Endodermal cell (in vitro differentiated cells): ENCODE data around the gene NACC2. TPM values are rescaled to one million over a fixed set of nuclear protein-coding genes. Genes with fewer than 3 reads are reported as not detected.

ENCODE experiments used
- DNase-seq: peaks from one replicate; pipeline ENCODE4 v3.0.0-alpha.2; 2017
- H3K27ac ChIP-seq: 2 replicates; pipeline ENCODE4 v1.5.1; 2013; ENCODE audit warnings: mild to moderate bottlenecking, low read depth, low read length, moderate library complexity
- H3K27me3 ChIP-seq: 2 replicates; pipeline ENCODE4 v1.6.1; 2013; ENCODE audit warnings: mild to moderate bottlenecking, low read length, moderate library complexity; ENCODE audit not compliant: insufficient read depth, control insufficient read depth, poor library complexity, severe bottlenecking
- H3K36me3 ChIP-seq: 2 replicates; pipeline ENCODE4 v1.7.0; 2013; ENCODE audit warnings: mild to moderate bottlenecking, low read length, moderate library complexity; ENCODE audit not compliant: control insufficient read depth, insufficient read depth
- H3K4me1 ChIP-seq: one replicate; pipeline ENCODE4 v1.7.0; 2013; ENCODE audit warnings: low read length; ENCODE audit not compliant: control insufficient read depth, insufficient read depth
- H3K4me3 ChIP-seq: 2 replicates; pipeline ENCODE4 v1.5.1; 2013; ENCODE audit warnings: mild to moderate bottlenecking, low read length, moderate library complexity
- H3K9ac ChIP-seq: 2 replicates; pipeline ENCODE4 v1.6.1; 2013; ENCODE audit warnings: mild to moderate bottlenecking, low read length, moderate library complexity; ENCODE audit not compliant: poor library complexity, severe bottlenecking; ENCODE audit errors: extremely low read depth
- H3K9me3 ChIP-seq: 2 replicates; pipeline ENCODE4 v1.6.1; 2013; ENCODE audit warnings: mild to moderate bottlenecking, low read length, moderate library complexity; ENCODE audit not compliant: control insufficient read depth
- H3K27ac Mint-ChIP-seq: 2 replicates; pipeline ENCODE4 v1.8.0; 2020; ENCODE audit warnings: mixed read lengths
- H3K27me3 Mint-ChIP-seq: 2 replicates; pipeline ENCODE4 v1.8.0; 2021; ENCODE audit warnings: mild to moderate bottlenecking, mixed read lengths; ENCODE audit not compliant: insufficient read depth
- H3K36me3 Mint-ChIP-seq: 2 replicates; pipeline ENCODE4 v1.8.0; 2020; ENCODE audit warnings: low read depth, mixed read lengths
- H3K4me1 Mint-ChIP-seq: 2 replicates; pipeline ENCODE4 v1.8.0; 2020; ENCODE audit warnings: mixed read lengths
- H3K4me3 Mint-ChIP-seq: 2 replicates; pipeline ENCODE4 v1.8.0; 2020; ENCODE audit warnings: mild to moderate bottlenecking, moderate library complexity, mixed read lengths
- H3K9me3 Mint-ChIP-seq: 2 replicates; pipeline ENCODE4 v1.8.0; 2020; ENCODE audit warnings: mild to moderate bottlenecking, mixed read lengths
- WGBS, 2 experiments: methylation state at CpG; one replicate each; pipeline versions ENCODE4 v1.1.5 to v1.1.7; 2013; ENCODE audit warnings: missing lambda C conversion rate in 2 of 2, mixed read lengths in 1 of 2; ENCODE audit not compliant: insufficient coverage in 1 of 2, insufficient read length in 1 of 2; 5-methylcytosine and 5-hydroxymethylcytosine counted together
- total RNA-seq, 2 donors: library from RNA; stranded (reverse); fragmentation: NEBNext Ultra II Directional in 1 of 2; extraction: Animal tissue kit (Norgen Biotek cat#: 25700) in 1 of 2; gene quantifications; 2 replicates in 1 of 2; 3 replicates in 1 of 2; pipeline ENCODE4 v1.2.1, GENCODE V29; 2021
- TF ChIP-seq, protein P1 (sequence below): fragments of 200-600 bp; sonication (generic); conservative IDR thresholded peaks from 2 replicates; pipeline ENCODE4 v1.5.0; 2021; ENCODE audit warnings: antibody characterized with exemption, mild to moderate bottlenecking

The NACC2 gene
- total RNA-seq, 2 donors from 2014 or later, result 12.4 to 16.7 TPM

DNA sequence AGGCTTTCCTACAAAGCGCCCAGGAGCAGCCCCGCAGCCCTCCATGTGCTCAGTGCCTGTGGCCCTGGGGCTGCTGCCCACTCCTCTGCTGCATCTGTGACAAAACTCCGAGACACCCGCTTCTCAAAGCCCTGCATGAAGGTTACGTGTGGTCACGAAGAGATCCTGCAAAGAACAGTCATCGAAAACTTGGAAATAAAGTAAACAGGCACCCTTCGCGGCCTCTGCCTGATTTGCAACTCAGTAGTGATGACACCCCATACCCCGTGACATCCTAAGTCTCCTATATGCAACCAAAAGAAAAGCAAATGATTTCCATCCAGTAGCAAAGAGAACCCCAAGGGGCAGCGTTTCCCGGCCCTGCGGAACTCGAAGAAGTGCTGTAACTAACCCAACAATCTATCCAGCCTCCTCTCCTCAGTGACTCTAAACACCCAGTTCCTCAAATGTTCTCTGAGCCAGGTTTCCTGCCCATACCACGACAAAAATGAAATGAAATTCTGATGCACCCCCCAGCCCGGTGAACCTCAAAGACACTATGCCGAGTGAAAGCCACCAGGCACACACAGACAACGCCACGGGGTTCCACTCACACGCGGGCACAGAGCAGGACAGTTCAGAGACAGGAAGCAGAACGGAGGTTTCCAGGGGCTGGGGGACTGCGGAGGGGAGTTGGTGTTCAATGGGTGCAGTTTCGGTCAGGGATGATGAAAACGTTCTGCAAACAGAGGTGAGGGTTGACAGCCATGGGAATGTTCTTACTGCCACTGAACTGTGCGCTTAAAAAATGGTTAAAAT lies 19.0 kb downstream of the NACC2 start:
- Histone ChIP-seq H3K27me3 (no peaks in the 10 kb centered on the region), H3K9me3 (no peaks in the 10 kb centered on the region), H3K9ac (no peak overlapping the region), H3K36me3 (no peaks in the 10 kb centered on the region), H3K27ac (no peak overlapping the region), H3K4me1 (no peaks in the 10 kb centered on the region), H3K4me3 (no peak overlapping the region)
- H3K27me3 Mint-ChIP-seq, result no peaks in the 10 kb centered on the region
- H3K36me3 Mint-ChIP-seq, result peaks cover 8% of the 10 kb centered on the region
- DNase-seq, result no peak
- no peaks in the 10 kb centered on the region for H3K9me3 Mint-ChIP-seq
- 93 to 96% methylated on average over 21 to 26 of the region's 26 CpGs for WGBS, 2 experiments
- no peaks in the 10 kb centered on the region for H3K4me1 Mint-ChIP-seq
- H3K4me3 Mint-ChIP-seq, result no peak overlapping the region
- peak overlapping the region; percentile 24 for H3K27ac Mint-ChIP-seq
- TF ChIP-seq, protein P1, sequence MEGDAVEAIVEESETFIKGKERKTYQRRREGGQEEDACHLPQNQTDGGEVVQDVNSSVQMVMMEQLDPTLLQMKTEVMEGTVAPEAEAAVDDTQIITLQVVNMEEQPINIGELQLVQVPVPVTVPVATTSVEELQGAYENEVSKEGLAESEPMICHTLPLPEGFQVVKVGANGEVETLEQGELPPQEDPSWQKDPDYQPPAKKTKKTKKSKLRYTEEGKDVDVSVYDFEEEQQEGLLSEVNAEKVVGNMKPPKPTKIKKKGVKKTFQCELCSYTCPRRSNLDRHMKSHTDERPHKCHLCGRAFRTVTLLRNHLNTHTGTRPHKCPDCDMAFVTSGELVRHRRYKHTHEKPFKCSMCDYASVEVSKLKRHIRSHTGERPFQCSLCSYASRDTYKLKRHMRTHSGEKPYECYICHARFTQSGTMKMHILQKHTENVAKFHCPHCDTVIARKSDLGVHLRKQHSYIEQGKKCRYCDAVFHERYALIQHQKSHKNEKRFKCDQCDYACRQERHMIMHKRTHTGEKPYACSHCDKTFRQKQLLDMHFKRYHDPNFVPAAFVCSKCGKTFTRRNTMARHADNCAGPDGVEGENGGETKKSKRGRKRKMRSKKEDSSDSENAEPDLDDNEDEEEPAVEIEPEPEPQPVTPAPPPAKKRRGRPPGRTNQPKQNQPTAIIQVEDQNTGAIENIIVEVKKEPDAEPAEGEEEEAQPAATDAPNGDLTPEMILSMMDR, result no peak

DNA sequence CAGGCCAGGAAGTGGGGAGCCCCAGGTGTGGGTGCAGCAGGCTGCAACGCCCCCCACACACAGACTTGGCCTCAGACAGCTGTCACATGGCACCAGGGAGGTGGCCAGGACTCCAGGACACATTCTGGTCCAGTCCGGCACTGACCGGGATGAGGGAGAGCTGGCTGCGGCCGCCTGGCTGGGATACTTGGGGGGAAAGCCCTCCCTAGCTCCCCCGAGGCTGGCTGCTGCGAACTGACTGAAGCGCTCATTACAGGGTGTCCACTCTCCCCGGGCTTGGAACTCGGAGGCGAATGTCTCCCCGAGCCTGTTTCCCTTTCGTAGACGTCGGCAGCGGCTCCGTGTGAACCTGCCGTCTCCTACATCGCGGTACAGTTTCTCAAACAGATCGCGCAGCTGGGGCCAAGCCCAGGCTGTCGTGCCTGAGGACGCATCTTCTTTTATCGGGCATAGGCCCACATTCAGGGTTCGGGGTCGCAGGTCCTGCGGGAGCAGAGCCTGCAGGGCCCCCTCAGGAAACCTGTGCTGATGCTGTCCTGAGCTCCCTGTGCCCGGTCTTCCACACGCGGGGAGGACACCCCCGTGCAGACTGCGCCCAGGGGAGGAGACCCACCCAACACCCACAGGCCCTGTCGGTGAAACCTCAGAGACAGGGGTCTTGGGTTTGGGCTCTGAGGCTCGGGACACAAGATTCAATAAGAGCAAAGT lies 19.8 kb downstream of the NACC2 start:
- H3K36me3 ChIP-seq, result no peaks in the 10 kb centered on the region
- H3K9me3 Mint-ChIP-seq, result peaks cover 3% of the 10 kb centered on the region
- peak; percentile 44 for DNase-seq
- no peak overlapping the region for H3K4me3 ChIP-seq
- 94 to 96% methylated on average over 23 to 35 of the region's 35 CpGs for WGBS, 2 experiments
- no peak overlapping the region for H3K27ac Mint-ChIP-seq
- no peaks in the 10 kb centered on the region for H3K27me3 Mint-ChIP-seq
- TF ChIP-seq, protein P1, result no peak
- H3K9ac ChIP-seq, result no peak overlapping the region
- H3K9me3 ChIP-seq, result no peaks in the 10 kb centered on the region
- no peak overlapping the region for H3K4me3 Mint-ChIP-seq
- H3K4me1 ChIP-seq, result no peaks in the 10 kb centered on the region
- no peaks in the 10 kb centered on the region for H3K27me3 ChIP-seq
- peaks cover 8% of the 10 kb centered on the region for H3K36me3 Mint-ChIP-seq
- no peaks in the 10 kb centered on the region for H3K4me1 Mint-ChIP-seq
- no peak overlapping the region for H3K27ac ChIP-seq

DNA sequence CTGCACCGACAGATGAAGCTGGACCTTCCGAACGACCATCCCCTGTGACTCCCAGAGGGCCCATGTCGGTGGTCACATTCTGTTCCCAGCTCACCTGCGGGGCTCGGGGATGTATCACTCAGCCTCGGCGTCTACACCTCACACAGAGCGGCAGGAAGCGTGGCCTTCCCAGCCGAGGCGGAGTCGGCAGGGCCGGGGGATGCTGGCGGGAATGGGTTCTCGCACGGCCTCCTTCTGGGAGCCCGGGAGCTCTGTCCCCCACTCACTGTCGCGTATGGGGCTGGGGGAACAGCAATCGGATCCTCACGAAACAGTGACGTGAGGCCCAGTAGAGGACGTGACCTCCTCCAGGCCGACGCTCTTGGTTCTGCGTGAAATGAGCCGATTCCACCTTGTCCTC lies 20.4 kb downstream of the NACC2 start:
- Mint-ChIP-seq H3K9me3 (peaks cover 3% of the 10 kb centered on the region), H3K27me3 (no peaks in the 10 kb centered on the region), H3K27ac (no peak overlapping the region), H3K4me1 (no peaks in the 10 kb centered on the region), H3K36me3 (peaks cover 8% of the 10 kb centered on the region), H3K4me3 (no peak overlapping the region)
- no peaks in the 10 kb centered on the region for H3K9me3 ChIP-seq
- 95% methylated on average over 24 to 28 of the region's 28 CpGs for WGBS, 2 experiments
- TF ChIP-seq, protein P1, result no peak
- H3K4me3 ChIP-seq, result no peak overlapping the region
- peak; percentile 50 for DNase-seq
- no peak overlapping the region for H3K9ac ChIP-seq
- no peak overlapping the region for H3K27ac ChIP-seq
- H3K27me3 ChIP-seq, result no peaks in the 10 kb centered on the region
- H3K4me1 ChIP-seq, result no peaks in the 10 kb centered on the region
- H3K36me3 ChIP-seq, result no peaks in the 10 kb centered on the region
